Stimulated activated CD8-positive, alpha-beta memory T cell treated with anti-CD3 and anti-CD28 coated beads, Interleukin-15, amount 100 ng/mL, for 48 hours (primary cell): ENCODE data around the gene GSTO2.

Experiments used
- DNase-seq, 2 donors: peaks; one replicate each; pipeline ENCODE4 v3.0.0-alpha.2; 2020; ENCODE audit warnings: low read depth in 2 of 2

GSTO2 gene

DNA sequence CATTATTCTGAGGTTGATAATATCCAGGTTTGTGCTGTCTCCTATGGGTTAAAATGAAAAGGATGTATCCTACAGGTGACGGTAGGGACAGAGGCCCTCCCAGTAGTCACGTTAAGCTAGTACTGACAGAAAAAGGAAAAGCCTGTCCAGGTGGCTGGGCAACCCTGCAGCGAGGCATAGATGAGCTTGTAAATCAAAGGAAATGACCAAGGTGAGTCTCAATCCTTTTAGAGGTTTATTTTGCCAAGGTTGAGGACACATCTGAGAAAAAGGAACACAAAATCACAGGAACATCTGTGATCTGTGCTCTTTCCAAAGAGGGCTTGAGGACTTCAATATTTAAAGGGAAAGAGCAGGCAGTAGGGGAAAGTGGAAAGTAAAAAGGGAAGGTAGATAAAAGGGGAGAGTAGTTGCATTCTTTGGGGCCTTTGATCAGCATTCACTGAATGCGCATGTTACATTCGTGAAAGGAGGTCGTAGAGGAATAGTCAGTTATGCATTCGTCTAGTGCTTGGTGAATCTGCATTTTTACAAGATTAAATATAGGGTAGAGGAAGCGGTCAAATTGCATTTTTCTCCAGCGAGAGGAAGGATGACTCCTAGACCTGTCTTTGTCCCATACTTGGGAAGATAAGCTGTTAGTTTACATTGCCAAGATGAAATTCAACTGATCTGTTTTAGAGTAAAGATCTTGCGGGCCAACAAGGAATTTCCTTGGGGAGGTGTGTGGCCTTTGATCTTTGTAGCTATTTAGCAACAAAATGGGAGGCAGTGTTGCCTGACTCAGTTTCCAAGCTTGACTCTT lies 15.2 kb upstream of the GSTO2 start:
- no peak for DNase-seq

DNA sequence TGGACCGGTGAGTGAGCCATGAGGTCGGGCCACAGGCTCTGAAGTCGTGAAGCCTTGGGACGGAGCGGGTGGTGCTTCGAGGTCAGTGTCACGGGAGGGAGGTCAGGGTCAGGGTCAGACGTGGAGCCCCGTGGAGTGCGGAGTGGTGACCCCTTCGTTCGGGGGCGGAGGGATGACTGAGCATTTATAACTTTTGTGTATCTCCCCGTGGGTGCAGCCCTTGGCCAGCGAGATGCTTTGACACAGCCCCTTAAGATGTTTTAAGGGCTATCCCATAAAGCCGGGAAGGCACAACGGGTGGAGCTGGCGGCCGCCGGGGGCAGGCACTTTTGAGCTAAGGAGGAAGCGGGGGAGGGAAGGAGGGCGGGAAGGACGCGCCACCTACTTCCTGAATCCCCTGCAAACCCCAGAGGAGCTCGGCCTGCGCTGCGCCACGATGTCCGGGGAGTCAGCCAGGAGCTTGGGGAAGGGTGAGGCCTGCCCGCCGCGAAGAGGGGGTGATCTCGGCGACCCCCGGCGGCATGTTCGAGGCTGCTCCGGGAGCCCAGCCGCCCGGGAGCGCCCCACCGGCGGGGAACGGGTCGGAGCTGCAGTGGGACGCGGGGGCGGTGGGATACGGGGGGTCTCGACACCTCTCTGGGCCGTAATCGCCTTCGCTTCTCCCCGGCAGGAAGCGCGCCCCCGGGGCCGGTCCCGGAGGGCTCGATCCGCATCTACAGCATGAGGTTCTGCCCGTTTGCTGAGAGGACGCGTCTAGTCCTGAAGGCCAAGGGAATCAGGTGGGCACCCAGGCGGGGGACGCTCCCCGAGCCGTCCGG lies 14.3 kb upstream of the GSTO2 start, which contains the start of gene GSTO1:
GSTO1 (plus strand) TSS at position 400 of the 818 bp plus-strand sequence; CDS start at position 437, 37 bp downstream.
- peak; percentile 42 to 48 for DNase-seq

DNA sequence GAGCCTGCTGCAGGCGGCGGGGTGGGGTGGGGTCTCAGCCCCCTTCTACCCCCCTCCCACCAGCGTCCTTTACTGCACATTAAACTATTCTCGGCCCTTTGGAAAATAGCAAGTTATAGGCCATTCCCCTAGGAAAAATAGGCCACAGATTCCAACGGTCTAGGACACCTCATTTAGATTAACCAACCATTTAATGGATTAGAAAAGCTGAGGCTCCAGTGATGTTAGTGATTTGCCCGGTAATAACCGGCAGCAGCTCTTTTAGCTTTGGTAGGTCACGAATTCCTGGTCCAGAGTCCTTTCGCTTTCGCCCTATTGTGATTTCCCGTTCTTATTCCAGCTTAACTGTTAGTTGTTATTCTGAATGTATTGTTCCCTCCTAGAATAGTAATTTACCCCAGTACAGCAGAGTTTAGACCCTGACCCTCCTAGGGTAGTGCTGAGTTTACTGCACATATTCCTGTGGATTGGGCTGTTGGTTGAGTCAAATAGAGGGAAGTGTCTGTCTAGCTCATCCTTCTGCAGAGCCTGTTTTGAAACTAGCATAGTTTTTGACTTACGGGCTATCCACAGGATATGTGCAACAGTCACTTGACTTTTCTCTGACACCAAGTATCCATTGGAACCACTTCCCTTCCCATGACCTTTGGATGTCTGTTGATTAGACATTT lies 13.5 kb upstream of the GSTO2 start:
- DNase-seq, result no peak

DNA sequence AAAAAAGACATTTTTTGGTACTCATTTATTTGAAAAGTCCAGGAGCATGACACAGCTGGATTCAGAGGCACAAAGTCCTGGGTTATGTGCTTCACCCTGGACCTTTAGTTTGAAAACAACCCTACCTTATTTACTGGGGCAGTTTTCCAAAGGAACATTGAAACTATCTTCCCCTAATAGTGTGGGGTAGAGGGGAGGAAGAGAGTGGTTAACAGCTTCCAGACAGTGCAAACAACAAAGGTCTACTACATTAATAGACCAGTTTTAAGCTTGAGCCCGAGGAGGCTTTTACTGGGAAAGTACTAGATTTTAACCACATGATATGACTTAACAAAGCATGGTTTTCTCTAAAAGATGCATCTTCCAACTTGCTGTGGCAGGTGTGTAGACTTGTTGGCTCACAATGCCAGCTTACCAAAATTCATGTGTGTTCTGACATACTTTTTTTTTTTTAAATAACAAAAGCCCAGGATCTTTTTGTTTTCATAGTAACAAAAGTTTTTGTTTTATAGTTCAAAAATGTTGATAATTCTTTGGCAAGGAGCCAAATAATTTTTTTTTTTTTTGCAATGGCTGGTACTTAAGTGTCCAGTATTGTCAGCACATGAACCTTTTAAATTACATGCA lies 12.5 kb upstream of the GSTO2 start:
- no peak for DNase-seq

DNA sequence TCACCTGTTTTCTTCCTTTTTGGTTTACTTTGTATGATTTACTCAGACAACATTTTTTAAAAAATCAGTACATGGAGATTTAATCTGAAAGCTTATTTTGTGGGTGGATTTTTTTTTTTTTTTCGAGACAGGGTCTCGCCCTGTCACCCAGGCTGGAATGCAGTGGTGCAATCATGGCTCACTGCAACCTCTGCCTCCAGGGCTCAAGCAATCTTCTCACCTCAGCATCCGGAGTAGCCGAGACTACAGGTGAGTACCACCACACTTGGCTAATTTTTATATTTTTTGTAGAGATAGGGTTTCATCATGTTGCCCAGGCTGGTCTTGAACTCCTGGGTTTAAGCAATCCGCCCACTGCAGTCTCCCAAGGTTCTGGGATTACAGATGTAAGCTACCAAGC lies 11.7 kb upstream of the GSTO2 start:
- DNase-seq, result no peak

DNA sequence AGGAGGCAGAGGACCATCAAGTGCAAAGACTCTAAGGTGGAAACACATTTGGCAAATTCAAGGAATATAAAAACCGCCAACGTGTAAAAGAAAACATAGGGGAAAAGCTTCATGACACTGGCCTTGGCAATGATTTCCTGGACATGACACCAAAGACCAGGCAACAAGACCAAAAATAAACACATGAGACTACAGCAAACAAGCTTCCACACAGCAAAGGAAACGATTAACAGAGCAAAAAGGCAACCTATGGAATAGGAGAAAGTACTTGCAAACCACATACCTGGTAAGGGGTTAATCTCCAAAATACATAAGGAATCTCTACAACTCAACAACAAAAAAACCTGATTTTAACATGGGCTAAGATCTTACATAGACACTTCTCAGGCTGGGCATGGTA lies 10.8 kb upstream of the GSTO2 start:
- DNase-seq, result no peak

DNA sequence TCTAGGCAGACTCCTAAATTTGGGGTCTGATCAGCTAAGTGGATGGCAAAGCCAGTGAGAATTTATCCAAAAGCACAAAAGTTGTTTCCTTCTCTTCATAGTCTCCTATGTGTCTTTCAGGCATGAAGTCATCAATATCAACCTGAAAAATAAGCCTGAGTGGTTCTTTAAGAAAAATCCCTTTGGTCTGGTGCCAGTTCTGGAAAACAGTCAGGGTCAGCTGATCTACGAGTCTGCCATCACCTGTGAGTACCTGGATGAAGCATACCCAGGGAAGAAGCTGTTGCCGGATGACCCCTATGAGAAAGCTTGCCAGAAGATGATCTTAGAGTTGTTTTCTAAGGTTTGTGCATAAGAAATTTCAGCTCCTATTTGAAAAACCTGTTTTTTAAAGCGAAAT lies 9.5 kb upstream of the GSTO2 start:
- no peak for DNase-seq

DNA sequence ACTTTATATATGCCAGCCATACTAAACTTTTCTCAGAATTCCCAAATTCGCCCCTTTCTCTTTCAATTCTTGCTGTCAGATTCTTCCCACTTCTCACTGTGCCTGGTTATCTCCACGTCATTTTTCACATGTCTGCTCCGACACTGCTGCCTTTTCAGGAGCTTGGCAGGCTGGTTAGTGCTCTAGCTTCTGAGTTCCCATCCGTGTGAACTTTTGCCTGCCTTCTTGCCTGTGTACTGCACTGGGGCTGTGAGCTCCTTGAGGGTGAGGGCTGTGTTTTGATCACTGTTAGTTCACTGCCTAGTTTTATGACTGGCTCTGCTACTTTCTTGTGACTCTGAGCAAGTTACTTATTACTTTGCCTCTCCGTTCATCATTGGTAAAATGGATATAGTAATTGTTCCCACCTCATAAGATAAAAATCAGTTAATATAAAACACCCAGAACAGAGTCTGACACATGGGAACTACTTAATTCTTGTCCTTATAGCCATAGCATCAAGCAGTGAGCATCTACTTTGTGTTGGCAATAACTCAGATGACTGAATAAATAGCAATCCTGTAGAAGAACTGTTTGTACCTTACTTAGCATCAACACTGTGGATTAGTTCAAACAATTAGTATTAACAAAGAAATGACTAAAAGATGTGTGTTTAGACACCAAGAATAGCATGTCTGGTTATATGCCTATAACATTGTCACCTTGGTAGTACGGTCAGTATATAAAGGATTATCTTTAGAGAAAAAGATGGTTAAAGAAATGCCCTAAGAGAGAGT lies 8.8 kb upstream of the GSTO2 start:
- DNase-seq, result no peak

DNA sequence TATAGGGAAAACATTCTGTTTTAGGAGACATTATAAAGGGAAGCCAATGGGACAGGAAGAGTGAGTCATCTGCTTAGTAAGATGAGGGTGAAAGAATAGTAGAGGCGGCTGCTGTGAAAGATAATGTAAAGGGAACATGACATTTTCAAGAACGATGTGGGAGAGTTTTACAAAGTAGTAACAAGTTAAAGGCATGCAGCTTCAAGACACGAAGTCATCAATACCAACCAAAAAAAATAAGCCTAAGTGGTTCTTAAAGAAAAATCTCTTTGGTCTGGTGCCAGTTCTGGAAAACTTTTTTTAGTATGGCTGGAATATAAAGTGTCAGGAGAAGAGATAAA lies 8.2 kb upstream of the GSTO2 start:
- DNase-seq, result no peak

DNA sequence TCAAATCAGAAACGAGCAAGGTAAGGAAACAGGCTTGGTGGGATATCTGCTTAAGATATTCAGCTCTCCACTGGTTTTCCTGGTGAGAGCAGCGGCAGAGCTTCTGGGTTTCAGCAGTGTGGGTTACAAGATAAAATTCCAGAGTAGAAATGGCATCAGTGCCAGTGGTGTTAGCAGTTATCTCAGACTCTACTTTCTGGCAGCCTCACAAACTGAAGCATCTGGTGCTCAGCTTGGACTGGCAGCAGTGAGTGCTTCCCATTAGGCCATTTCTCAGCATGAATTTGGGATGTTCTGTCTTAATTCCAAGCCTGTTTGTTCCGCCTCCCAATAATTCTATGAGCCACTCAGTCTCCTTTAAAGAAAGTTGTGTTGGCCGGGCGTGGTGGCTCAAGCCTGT lies 6.9 kb upstream of the GSTO2 start:
- no peak for DNase-seq

DNA sequence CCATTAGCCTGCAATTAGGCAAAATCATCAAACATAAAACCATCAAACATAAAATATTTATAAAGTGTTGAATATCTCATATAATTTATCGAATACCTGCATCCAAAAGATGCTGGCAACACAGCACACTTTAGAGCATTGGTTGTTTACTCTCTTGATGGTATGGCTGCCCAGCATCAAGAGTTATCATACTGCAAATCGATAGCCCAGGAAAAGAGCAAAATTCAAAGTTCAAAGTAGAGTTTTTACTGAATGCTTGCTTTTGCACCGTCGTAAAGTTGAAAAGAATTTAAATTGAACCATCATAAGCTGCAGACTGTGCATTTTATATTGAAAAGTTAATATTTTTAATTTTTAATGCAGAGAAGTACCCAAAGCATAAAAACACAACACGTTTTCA lies 4.2 kb upstream of the GSTO2 start:
- DNase-seq, result no peak

DNA sequence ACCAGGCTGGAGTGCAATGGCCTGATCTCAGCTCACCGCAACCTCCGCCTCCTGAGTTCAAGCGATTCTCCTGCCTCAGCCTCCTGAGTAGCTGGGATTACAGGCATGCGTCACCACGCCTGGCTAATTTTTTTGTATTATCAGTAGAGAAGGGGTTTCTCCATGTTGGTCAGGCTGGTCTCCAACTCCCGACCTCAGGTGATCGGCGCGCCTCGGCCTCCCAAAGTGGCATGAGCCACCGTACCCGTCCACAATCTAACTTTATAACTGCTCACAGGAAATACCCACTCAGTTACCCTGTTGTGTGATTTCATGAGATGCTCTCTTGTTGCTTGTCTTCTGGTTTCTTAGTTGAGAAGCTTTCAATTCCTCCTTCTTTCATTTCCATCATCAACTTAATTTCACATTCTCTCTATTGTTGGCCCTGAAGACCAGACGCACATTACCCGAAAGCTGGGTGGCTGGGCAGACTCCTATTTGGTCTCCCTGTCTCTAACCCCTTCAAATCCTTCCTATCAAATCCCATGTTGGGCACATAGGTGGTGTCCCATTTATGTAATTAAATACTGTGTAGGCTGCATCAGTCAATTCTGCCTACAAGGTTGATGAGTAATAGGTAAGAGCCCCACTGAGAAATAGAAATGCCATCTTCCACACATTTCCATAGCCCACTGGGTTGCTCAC lies 1.1 kb upstream of the GSTO2 start:
- peak; percentile 16 to 36 for DNase-seq

DNA sequence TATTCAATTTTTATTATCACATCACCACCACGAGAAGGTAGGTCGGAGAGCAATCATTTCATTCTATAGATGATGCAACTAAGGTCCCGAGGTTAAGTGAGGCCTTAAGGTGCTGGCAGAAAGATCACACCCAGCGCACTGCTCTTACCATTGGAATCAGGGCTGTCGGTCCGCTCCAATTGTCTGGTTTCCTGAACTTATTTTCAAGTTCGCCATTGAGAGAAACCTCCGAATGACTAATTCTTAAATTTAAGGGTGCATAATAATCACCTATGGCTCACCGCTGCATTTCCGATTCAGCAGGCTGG lies 625 bp upstream of the GSTO2 start:
- DNase-seq, result peak in 1 of 2 donors; percentile 14

DNA sequence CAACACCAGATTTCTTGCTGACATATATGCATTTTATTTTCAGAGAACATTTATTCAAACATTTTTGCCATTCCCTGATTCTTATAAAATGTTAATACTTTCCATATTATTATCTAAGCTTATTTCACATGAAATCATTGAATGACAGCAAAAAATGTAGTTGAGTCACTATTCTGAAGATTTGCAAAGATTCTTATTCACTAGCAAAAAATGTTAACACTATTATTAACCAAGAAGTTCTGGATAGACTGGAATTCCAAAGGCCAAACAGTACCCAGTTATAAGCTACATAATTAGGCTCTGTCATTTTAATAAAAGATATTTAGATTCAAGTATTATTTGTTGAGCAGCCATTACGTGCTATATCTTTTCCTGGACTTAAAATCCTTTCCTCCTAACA lies 4.3 kb downstream of the GSTO2 start:
- DNase-seq, result no peak

DNA sequence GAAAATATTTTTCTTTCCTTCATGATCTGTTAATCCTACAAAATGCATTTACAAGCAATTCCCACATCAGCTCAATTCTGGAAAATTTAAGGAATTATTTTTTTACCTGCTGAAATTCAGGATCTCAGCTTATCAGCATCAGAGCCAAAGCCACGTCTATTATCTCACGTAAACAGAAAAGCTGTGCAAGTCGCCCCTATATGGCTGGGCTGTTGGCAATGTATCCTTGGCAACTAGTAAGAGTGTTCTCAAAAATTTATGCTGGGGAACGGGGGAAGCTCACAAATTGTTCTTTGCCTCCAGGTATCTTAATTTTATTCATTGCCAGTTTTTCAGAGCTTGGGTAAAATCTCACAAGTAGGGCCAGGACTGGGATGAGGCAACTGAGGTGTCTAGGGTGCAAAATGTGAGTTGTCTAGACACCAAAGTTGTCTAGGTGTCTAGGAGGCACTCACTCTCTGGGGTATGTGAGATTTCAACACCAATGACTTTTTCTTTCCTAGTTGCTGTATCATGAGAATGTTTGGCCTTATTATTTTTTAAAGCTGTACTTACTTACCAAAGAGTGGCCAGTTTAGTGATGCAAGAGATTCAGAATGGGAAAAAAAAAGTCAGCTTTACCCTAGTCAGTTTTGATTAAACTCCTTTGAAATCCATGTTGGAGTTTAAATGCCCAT lies 5.1 kb downstream of the GSTO2 start:
- DNase-seq, result no peak

DNA sequence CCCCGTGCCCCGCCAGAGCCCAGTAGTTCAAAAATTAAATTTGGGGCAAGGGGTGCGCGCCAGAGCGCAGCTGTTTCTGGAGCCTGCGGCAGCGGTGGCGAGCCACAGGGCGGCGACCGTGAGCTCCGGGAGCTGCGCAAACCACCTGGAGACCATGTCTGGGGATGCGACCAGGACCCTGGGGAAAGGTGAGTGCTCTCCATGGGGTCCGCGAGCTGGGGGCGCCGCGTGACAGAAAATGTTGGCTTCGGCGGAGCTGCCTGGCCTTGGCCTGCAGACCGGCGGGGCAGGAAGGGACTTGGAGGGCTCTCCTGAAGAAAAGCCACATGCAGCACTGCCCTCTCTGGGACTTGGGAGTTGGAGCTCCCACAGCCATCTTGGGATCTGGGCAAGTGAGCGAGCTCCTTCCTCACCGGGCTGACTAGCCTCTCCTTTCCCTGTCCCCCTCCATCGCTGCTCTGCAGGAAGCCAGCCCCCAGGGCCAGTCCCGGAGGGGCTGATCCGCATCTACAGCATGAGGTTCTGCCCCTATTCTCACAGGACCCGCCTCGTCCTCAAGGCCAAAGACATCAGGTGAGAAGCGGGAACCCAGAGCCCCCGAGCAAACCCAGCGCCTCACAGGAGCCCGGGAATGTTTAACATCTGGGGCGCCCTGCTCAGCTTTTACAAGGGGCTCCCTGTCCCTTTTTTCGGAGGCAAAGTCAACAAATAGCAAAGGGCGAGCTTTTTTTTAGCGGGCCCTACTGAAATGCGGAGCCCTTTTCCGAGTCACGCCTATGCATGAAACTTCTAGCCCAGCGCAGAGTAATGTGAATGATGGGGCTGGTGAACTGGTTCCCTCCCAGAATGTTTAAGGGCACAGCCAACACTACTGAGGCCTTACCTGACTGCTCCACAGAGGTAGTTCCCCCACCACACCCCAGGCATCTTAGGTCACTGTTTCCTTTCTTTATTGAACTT lies 6.1 kb downstream of the GSTO2 start:
- peak; percentile 28 to 38 for DNase-seq

DNA sequence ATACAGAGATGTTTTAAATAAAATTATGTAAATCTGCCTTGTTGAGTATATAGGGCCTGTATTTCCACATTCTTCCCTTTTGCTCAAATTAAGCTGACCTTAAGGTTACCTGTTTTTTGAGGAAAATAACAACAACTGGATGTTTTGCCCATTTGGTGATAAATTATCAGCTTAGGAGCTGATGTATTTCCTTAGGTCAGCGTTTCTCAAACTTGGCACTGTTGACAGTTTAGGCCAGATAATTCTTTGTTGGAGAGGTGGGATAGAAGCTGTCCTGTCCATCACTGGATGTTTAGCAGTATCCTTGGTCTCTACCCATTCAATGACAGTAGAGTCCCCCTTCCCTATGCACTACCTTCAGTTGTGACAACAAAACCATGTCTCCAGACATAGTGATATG lies 7.2 kb downstream of the GSTO2 start:
- DNase-seq, result no peak

DNA sequence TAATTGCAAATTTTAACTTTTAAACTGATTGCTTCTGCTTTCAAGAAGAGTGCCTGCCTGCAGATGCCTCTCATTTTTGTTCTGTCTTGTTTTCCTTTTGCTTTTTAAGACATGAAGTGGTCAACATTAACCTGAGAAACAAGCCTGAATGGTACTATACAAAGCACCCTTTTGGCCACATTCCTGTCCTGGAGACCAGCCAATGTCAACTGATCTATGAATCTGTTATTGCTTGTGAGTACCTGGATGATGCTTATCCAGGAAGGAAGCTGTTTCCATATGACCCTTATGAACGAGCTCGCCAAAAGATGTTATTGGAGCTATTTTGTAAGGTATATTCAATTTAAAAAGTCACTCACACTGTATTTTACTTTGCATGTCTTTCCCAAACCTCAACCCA lies 8.8 kb downstream of the GSTO2 start:
- no peak for DNase-seq

DNA sequence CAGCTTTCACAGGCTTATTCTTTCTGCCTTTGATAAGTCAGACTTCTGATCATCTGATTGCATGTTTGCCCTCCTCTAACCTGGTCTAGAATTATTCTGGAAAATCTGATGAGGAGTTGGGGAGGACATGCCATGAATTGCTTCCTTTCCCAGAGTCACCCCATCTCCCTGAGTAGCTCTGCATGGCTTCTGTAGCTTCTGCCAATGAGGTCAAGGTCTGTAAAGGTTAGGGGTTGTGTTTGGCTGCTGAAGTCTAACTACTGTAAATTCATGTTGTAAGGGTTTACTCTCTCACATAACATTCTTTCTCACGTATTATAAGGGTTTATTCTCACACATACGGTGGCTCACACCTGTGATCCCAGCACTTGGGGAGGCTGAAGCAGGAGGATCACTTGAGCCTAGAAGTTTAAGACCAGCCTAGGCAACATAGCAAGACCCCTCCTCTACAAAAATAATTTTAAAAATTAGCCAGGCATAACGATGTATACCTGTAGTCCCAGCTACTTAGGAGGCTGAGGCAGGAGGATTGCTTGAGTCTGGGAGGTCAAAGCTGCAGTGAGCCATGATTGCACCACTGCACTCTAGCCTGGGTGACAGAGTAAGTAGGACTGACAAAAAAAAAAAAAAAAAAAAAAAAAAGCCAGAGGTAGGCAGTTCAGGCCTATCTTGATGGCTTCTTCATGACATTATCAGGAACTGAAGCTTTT lies 10.7 kb downstream of the GSTO2 start:
- DNase-seq, result no peak
